ENCODE results near the gene SYT13. TPM values are rescaled to one million over a fixed set of nuclear protein-coding genes. Genes with fewer than 3 reads are reported as not detected.

SYT13 gene
- total RNA-seq, 2 donors from 2014 or later: 23.4 to 31.5 TPM

GRCh38 chr11:45269678-45270077 is 16.5 kb downstream of the SYT13 start:
- H3K4me1 ChIP-seq: peaks cover 2% of the 10 kb centered on the region
- no peaks in the 10 kb centered on the region for H3K36me3 ChIP-seq
- H3K9ac ChIP-seq (ENCODE audit: low read depth in 2 of 2, low read length in 2 of 2): no peak overlapping the region
- no peak for TF ChIP-seq CTCF (IDR thresholded peaks at IDR 0.05)
- intact Hi-C loops (cut with DNase I): no loop called here
- no peak overlapping the region for H3K27ac ChIP-seq
- DNase-seq: no peak
- no peaks in the 10 kb centered on the region for H3K9me3 ChIP-seq
- H3K4me3 ChIP-seq: no peak overlapping the region
- no peaks in the 10 kb centered on the region for H3K27me3 ChIP-seq

GRCh38 chr11:45267652-45268299 is 18.4 kb downstream of the SYT13 start:
- TF ChIP-seq CTCF (IDR thresholded peaks at IDR 0.05): no peak
- H3K4me1 ChIP-seq: peaks cover 2% of the 10 kb centered on the region
- H3K9ac ChIP-seq (ENCODE audit: low read depth in 2 of 2, low read length in 2 of 2): peak overlapping the region in 1 of 2 donors; percentile 71
- DNase-seq: no peak
- no peaks in the 10 kb centered on the region for H3K27me3 ChIP-seq
- no peaks in the 10 kb centered on the region for H3K9me3 ChIP-seq
- intact Hi-C loops (cut with DNase I): no loop called here
- no peak overlapping the region for H3K27ac ChIP-seq
- no peaks in the 10 kb centered on the region for H3K36me3 ChIP-seq
- no peak overlapping the region for H3K4me3 ChIP-seq

GRCh38 chr11:45267052-45267451 is 19.1 kb downstream of the SYT13 start:
- intact Hi-C loops (cut with DNase I): no loop called here
- no peaks in the 10 kb centered on the region for H3K27me3 ChIP-seq
- H3K27ac ChIP-seq: peak overlapping the region; percentile 78
- H3K9me3 ChIP-seq: no peaks in the 10 kb centered on the region
- peaks cover 2% of the 10 kb centered on the region for H3K4me1 ChIP-seq
- H3K4me3 ChIP-seq: no peak overlapping the region
- peak; percentile 53 for TF ChIP-seq CTCF (IDR thresholded peaks at IDR 0.05)
- peak; percentile 89 for DNase-seq
- no peaks in the 10 kb centered on the region for H3K36me3 ChIP-seq
- H3K9ac ChIP-seq (ENCODE audit: low read depth in 2 of 2, low read length in 2 of 2): peak overlapping the region in 1 of 2 donors; percentile 71

- Histone ChIP-seq H3K4me3 (no peak overlapping the region), H3K27me3 (no peaks in the 10 kb centered on the region), H3K27ac (peak overlapping the region; percentile 78), H3K9ac (ENCODE audit: low read depth in 2 of 2, low read length in 2 of 2) (peak overlapping the region in 1 of 2 donors; percentile 71), H3K4me1 (peaks cover 2% of the 10 kb centered on the region), H3K36me3 (no peaks in the 10 kb centered on the region), H3K9me3 (no peaks in the 10 kb centered on the region)
- intact Hi-C loops (cut with DNase I): no loop called here
- TF ChIP-seq CTCF (IDR thresholded peaks at IDR 0.05): no peak
- DNase-seq: peak; percentile 55
Observed at GRCh38 chr11:45266676-45267020, 19.5 kb downstream of the SYT13 start.

GRCh38 chr11:45265969-45266675 is 20.0 kb downstream of the SYT13 start:
- peak; percentile 64 for DNase-seq
- Histone ChIP-seq H3K4me3 (no peak overlapping the region), H3K36me3 (no peaks in the 10 kb centered on the region), H3K27me3 (no peaks in the 10 kb centered on the region), H3K9me3 (no peaks in the 10 kb centered on the region), H3K27ac (peak overlapping the region; percentile 78), H3K4me1 (peaks cover 2% of the 10 kb centered on the region), H3K9ac (ENCODE audit: low read depth in 2 of 2, low read length in 2 of 2) (peak overlapping the region in 1 of 2 donors; percentile 71)
- intact Hi-C loops (cut with DNase I): no loop called here
- no peak for TF ChIP-seq CTCF (IDR thresholded peaks at IDR 0.05)
